Transverse colon (tissue), 4 donors: ENCODE measurements around the gene MANEAL.

Experiments used
- POLR2AphosphoS5 ChIP-seq, 3 donors: sonication (generic); formaldehyde crosslinking; IDR thresholded peaks; one replicate each; pipeline ENCODE4 v1.6.1; 2016; ENCODE audit warnings: antibody characterized with exemption in 3 of 3
- TF ChIP-seq, protein P1 (sequence below), 5 experiments: fragments of 200-600 bp in 3 of 5; fragments of 450-650 bp in 2 of 5; sonication (generic) in 3 of 5; IDR thresholded peaks; 1 replicate in 2 of 5; 2 replicates in 3 of 5; pipeline ENCODE4 v1.5.1; 2016 to 2017; ENCODE audit warnings: antibody characterized with exemption in 5 of 5, inconsistent platforms in 3 of 5, mild to moderate bottlenecking in 2 of 5, moderate library complexity in 1 of 5

DNA sequence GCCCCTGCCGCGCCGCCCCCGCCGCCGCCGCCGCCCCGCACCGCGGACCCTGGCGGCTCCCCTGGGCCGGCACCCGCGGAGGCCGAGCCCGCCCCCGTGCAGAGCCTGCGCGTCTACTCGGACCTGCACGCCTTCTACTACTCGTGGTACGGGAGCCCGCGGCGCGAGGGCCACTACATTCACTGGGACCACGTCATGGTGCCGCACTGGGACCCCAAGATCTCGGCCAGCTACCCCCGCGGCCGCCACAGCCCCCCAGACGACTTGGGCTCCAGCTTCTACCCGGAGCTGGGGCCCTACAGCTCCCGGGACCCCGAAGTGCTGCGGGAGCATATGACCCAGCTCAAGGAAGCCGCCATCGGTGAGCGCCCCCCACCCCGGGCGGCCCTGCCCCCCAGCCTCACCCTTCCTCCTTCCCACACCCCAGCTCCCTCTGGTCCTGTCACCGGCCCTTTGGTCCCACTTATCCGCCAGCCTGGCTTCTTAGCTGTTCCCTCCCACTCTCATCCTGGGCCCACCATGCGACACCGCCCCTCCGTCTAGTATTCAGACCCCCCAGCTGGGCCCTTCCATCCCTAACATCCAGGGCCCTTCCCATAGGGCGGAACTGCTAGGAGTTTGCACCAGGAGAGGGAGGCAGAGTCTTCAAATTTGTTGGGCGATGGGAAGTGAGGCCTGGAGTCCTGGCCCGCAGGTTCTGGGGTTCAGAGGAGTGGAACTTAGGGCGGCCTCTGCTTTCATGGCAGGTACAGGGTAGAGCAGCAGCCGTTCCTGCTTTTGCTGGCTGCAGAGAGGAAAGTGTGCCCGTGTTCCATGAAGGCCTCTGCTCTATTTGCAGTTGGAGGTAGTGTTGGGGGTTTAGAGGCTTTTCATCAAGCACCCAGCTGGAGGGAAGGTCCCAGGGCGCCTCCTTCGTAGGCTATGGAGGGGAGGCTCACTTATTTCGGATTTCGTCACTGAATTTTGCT lies 1.0 kb downstream of the MANEAL start:
- no peak for TF ChIP-seq POLR2AphosphoS5 (IDR thresholded peaks at IDR 0.05)
- TF ChIP-seq, protein P1, sequence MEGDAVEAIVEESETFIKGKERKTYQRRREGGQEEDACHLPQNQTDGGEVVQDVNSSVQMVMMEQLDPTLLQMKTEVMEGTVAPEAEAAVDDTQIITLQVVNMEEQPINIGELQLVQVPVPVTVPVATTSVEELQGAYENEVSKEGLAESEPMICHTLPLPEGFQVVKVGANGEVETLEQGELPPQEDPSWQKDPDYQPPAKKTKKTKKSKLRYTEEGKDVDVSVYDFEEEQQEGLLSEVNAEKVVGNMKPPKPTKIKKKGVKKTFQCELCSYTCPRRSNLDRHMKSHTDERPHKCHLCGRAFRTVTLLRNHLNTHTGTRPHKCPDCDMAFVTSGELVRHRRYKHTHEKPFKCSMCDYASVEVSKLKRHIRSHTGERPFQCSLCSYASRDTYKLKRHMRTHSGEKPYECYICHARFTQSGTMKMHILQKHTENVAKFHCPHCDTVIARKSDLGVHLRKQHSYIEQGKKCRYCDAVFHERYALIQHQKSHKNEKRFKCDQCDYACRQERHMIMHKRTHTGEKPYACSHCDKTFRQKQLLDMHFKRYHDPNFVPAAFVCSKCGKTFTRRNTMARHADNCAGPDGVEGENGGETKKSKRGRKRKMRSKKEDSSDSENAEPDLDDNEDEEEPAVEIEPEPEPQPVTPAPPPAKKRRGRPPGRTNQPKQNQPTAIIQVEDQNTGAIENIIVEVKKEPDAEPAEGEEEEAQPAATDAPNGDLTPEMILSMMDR (IDR thresholded peaks at IDR 0.05): no peak
